Measurements from ENCODE around the gene SRPX2. TPM values are rescaled to one million over a fixed set of nuclear protein-coding genes. Genes with fewer than 3 reads are reported as not detected.

SRPX2 gene
- polyA plus RNA-seq, 1 of the 3 experiments (the other 2 are of a cell fraction), result 14.5 TPM

DNA sequence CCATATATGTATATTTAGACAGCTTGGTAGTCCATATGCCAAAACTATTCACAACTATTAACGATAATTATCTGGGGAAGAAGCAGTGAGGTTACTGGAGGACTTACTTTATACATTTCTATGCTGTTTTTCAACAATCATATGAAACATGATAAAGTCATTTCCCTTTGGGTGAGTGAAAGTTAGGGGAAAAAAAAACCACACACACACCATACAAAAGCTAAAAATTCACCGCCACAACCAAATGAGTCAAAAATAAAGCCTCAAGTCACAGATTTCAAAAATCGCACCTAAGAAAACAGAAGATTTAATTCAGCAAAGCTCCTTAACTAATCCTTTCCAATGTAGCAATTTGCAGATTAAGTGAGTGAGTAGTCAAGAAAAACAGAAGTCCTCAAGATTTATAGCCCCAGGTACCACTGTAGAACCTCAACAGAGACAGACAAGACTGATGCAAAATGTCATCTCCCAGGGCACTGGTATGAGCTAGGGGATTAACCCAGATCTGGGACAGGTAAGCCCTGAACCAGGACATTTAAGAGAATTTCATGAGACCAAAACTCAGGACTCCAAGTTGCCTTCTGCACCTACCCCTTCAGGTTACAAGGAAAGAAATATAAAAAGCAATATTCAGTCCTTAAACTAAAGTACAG is 52.8 kb downstream of the SRPX2 start (continued):
- TF ChIP-seq YY1 (IDR thresholded peaks at IDR 0.05; ENCODE audit: low read depth) (no peak), RAD21 (IDR thresholded peaks at IDR 0.05; ENCODE audit: low read length) (no peak), POLR2AphosphoS5 (IDR thresholded peaks at IDR 0.05; ENCODE audit: low read depth, low read length) (no peak), RFX5 (IDR thresholded peaks at IDR 0.05; ENCODE audit: low read length) (no peak), RXRA (IDR thresholded peaks at IDR 0.05; ENCODE audit: borderline replicate concordance, low read depth) (no peak)

DNA sequence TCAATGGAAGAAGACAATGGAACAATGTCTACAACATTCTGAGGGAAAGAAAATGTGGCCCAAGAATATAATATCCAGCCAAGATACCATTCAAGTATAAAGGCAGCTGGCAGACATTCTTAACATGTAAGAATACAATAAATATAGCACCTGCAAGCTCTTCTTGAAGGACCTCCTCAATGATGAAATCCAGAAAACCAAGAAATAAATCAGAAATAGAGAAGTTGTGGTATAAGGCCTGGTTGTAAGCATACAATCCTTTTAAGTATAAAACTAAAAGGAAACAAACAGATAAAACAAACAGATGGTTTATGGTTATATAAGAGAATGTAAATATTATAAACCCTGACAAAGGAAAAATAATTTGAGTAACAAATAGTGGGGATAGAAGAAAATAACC is 54.6 kb downstream of the SRPX2 start:
- Histone ChIP-seq H3K9me2 (no peaks in the 10 kb centered on the region), H3K9me3 (no peaks in the 10 kb centered on the region), H3K27me3 (ENCODE audit: insufficient read depth) (no peaks in the 10 kb centered on the region), H3K36me3 (replicated peaks in 1 of 2; ENCODE audit: control insufficient read depth in 1 of 2, insufficient read depth in 2 of 2, low read length in 1 of 2) (no peaks in the 10 kb centered on the region), H2AFZ (ENCODE audit: low read depth) (no peak overlapping the region), H4K20me1 (ENCODE audit: insufficient read depth) (no peaks in the 10 kb centered on the region), H3K9ac (no peak overlapping the region), H3F3A (replicated peaks; ENCODE audit: insufficient read depth) (no peaks in the 10 kb centered on the region), H3K4me1 (ENCODE audit: control insufficient read depth in 1 of 2, insufficient read depth in 2 of 2, low read depth in 1 of 2, low read length in 1 of 2) (no peaks in the 10 kb centered on the region), H3K27ac (ENCODE audit: low read depth in 2 of 2, low read length in 1 of 2) (no peak overlapping the region), H3K4me2 (no peak overlapping the region), H3K79me2 (ENCODE audit: insufficient read depth) (no peaks in the 10 kb centered on the region), H3K4me3 (ENCODE audit: low read depth in 2 of 2, low read length in 1 of 2) (no peak overlapping the region)
- POLR2A ChIA-PET, result no interaction called here
- TF ChIP-seq, protein P1, sequence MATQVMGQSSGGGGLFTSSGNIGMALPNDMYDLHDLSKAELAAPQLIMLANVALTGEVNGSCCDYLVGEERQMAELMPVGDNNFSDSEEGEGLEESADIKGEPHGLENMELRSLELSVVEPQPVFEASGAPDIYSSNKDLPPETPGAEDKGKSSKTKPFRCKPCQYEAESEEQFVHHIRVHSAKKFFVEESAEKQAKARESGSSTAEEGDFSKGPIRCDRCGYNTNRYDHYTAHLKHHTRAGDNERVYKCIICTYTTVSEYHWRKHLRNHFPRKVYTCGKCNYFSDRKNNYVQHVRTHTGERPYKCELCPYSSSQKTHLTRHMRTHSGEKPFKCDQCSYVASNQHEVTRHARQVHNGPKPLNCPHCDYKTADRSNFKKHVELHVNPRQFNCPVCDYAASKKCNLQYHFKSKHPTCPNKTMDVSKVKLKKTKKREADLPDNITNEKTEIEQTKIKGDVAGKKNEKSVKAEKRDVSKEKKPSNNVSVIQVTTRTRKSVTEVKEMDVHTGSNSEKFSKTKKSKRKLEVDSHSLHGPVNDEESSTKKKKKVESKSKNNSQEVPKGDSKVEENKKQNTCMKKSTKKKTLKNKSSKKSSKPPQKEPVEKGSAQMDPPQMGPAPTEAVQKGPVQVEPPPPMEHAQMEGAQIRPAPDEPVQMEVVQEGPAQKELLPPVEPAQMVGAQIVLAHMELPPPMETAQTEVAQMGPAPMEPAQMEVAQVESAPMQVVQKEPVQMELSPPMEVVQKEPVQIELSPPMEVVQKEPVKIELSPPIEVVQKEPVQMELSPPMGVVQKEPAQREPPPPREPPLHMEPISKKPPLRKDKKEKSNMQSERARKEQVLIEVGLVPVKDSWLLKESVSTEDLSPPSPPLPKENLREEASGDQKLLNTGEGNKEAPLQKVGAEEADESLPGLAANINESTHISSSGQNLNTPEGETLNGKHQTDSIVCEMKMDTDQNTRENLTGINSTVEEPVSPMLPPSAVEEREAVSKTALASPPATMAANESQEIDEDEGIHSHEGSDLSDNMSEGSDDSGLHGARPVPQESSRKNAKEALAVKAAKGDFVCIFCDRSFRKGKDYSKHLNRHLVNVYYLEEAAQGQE (IDR thresholded peaks at IDR 0.05; ENCODE audit: low read depth, low read length), result no peak
- TF ChIP-seq ELF1 (IDR thresholded peaks at IDR 0.05) (no peak), FOXJ3 (CRISPR knock-in tag; IDR thresholded peaks at IDR 0.05) (no peak), MEF2A (IDR thresholded peaks at IDR 0.05; ENCODE audit: borderline replicate concordance, low read depth) (no peak), TEAD4 (IDR thresholded peaks at IDR 0.05; ENCODE audit: borderline replicate concordance, insufficient read depth) (no peak), FOXM1 (IDR thresholded peaks at IDR 0.05; ENCODE audit: low read depth) (no peak), MXI1 (IDR thresholded peaks at IDR 0.05; ENCODE audit: low read depth, low read length) (no peak), RAD21 (IDR thresholded peaks at IDR 0.05; ENCODE audit: low read length) (no peak), TCF12 (IDR thresholded peaks at IDR 0.05) (no peak), SIN3A (IDR thresholded peaks at IDR 0.05; ENCODE audit: borderline replicate concordance, low read depth, low read length) (no peak), EP300 (IDR thresholded peaks at IDR 0.05; ENCODE audit: borderline replicate concordance in 1 of 2, low read depth in 1 of 2, low read length in 1 of 2) (no peak), GABPA (IDR thresholded peaks at IDR 0.05; ENCODE audit: low read depth) (no peak)
- TF ChIP-seq, protein P2, sequence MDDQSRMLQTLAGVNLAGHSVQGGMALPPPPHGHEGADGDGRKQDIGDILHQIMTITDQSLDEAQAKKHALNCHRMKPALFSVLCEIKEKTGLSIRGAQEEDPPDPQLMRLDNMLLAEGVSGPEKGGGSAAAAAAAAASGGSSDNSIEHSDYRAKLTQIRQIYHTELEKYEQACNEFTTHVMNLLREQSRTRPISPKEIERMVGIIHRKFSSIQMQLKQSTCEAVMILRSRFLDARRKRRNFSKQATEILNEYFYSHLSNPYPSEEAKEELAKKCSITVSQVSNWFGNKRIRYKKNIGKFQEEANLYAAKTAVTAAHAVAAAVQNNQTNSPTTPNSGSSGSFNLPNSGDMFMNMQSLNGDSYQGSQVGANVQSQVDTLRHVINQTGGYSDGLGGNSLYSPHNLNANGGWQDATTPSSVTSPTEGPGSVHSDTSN (IDR thresholded peaks at IDR 0.05), result no peak
- TF ChIP-seq, protein P3, sequence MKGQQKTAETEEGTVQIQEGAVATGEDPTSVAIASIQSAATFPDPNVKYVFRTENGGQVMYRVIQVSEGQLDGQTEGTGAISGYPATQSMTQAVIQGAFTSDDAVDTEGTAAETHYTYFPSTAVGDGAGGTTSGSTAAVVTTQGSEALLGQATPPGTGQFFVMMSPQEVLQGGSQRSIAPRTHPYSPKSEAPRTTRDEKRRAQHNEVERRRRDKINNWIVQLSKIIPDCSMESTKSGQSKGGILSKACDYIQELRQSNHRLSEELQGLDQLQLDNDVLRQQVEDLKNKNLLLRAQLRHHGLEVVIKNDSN (IDR thresholded peaks at IDR 0.05; ENCODE audit: borderline replicate concordance, low read depth), result no peak
- TF ChIP-seq, protein P4, sequence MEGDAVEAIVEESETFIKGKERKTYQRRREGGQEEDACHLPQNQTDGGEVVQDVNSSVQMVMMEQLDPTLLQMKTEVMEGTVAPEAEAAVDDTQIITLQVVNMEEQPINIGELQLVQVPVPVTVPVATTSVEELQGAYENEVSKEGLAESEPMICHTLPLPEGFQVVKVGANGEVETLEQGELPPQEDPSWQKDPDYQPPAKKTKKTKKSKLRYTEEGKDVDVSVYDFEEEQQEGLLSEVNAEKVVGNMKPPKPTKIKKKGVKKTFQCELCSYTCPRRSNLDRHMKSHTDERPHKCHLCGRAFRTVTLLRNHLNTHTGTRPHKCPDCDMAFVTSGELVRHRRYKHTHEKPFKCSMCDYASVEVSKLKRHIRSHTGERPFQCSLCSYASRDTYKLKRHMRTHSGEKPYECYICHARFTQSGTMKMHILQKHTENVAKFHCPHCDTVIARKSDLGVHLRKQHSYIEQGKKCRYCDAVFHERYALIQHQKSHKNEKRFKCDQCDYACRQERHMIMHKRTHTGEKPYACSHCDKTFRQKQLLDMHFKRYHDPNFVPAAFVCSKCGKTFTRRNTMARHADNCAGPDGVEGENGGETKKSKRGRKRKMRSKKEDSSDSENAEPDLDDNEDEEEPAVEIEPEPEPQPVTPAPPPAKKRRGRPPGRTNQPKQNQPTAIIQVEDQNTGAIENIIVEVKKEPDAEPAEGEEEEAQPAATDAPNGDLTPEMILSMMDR (IDR thresholded peaks at IDR 0.05), result no peak
- no peak for DNase-seq
- CTCF ChIA-PET, result interaction anchor here (0.9 to 1.3 kb wide), 2 partner anchors 13 to 70 kb away, joined by 3 to 4 read pairs; no protein-coding TSS in a partner anchor
